ENCODE data around the gene USP20. TPM values are rescaled to one million over a fixed set of nuclear protein-coding genes. Genes with fewer than 3 reads are reported as not detected.
"Not testable (repeated sequence)": the region's sequence is repeated elsewhere in the genome, so short reads cannot be mapped to it uniquely, and the experiment has no call there.

USP20 gene
- total RNA-seq, 1 experiment from 2014 or later = 8.1 TPM

GRCh38 chr9:129889122-129889940 is 54.1 kb downstream of the USP20 start:
- no peak for DNase-seq (ENCODE audit: low read depth)

- DNase-seq (ENCODE audit: low read depth) = no peak
These were observed 54.9 kb downstream of the USP20 start for GRCh38 chr9:129889941-129890717.

- not testable (repeated sequence) for DNase-seq (ENCODE audit: low read depth)
These were observed 55.6 kb downstream of the USP20 start for GRCh38 chr9:129890718-129891299.

GRCh38 chr9:129891569-129891968 is 56.3 kb downstream of the USP20 start:
- no peak for DNase-seq (ENCODE audit: low read depth)

GRCh38 chr9:129894120-129894823 is 59.0 kb downstream of the USP20 start:
- DNase-seq (ENCODE audit: low read depth) = no peak

GRCh38 chr9:129895376-129896268 is 60.4 kb downstream of the USP20 start:
- DNase-seq (ENCODE audit: low read depth) = no peak

GRCh38 chr9:129897263-129897662 is 62.0 kb downstream of the USP20 start:
- no peak for DNase-seq (ENCODE audit: low read depth)

GRCh38 chr9:129898185-129898584 is 62.9 kb downstream of the USP20 start:
- DNase-seq (ENCODE audit: low read depth) = no peak

- no peak for DNase-seq (ENCODE audit: low read depth)
These were observed 64.4 kb downstream of the USP20 start for GRCh38 chr9:129899620-129900019.

GRCh38 chr9:129900263-129901027 is 65.2 kb downstream of the USP20 start:
- no peak for DNase-seq (ENCODE audit: low read depth)

- DNase-seq (ENCODE audit: low read depth) = no peak
These were observed 66.9 kb downstream of the USP20 start for GRCh38 chr9:129901993-129902739.

GRCh38 chr9:129902740-129903134 is 67.5 kb downstream of the USP20 start:
- no peak for DNase-seq (ENCODE audit: low read depth)

GRCh38 chr9:129904734-129905133 is 69.5 kb downstream of the USP20 start:
- DNase-seq (ENCODE audit: low read depth) = no peak

- DNase-seq (ENCODE audit: low read depth) = no peak
These were observed 71.0 kb downstream of the USP20 start for GRCh38 chr9:129906298-129906697.

- DNase-seq (ENCODE audit: low read depth) = no peak
These were observed 71.9 kb downstream of the USP20 start for GRCh38 chr9:129907201-129907600.

- no peak for DNase-seq (ENCODE audit: low read depth)
These were observed 73.6 kb downstream of the USP20 start for GRCh38 chr9:129908906-129909305.

- no peak for DNase-seq (ENCODE audit: low read depth)
These were observed 74.6 kb downstream of the USP20 start for GRCh38 chr9:129909851-129910250.

GRCh38 chr9:129910628-129911567 is 75.6 kb downstream of the USP20 start:
- DNase-seq (ENCODE audit: low read depth) = peak; percentile 99

Measured in LHCN-M2 (cell line).